GM19397 (cell line): ENCODE results near the gene SLC16A5.
"Not testable (repeated sequence)": the region's sequence is repeated elsewhere in the genome, so short reads cannot be mapped to it uniquely, and the experiment has no call there.

Experiments
- ATAC-seq: cut with Tn5 transposase; IDR thresholded peaks from one replicate; pipeline ENCODE4 v1.9.1; 2021; ENCODE audit warnings: mild to moderate bottlenecking, moderate library complexity; ENCODE audit not compliant: unreplicated experiment

The SLC16A5 gene

GRCh38 chr17:75109046-75109406, 21.3 kb downstream of the SLC16A5 start:
- no peak for ATAC-seq

- ATAC-seq: no peak
Measured at GRCh38 chr17:75109407-75110233, 21.9 kb downstream of the SLC16A5 start, which contains the start of gene ARMC7. Gene ARMC7, plus strand, starts transcription at chr17:75109969. Its CDS starts 320 bp downstream, at chr17:75110289.

- no peak for ATAC-seq
Measured at GRCh38 chr17:75110234-75110937, 22.6 kb downstream of the SLC16A5 start.

GRCh38 chr17:75111777-75112335, 24.1 kb downstream of the SLC16A5 start:
- ATAC-seq: no peak

GRCh38 chr17:75113798-75114551, 26.2 kb downstream of the SLC16A5 start:
- ATAC-seq: no peak

GRCh38 chr17:75114552-75115314, 27.0 kb downstream of the SLC16A5 start:
- no peak for ATAC-seq

- no peak for ATAC-seq
Measured at GRCh38 chr17:75115555-75115954, 27.8 kb downstream of the SLC16A5 start.

GRCh38 chr17:75116737-75117136, 29.0 kb downstream of the SLC16A5 start:
- no peak for ATAC-seq

- no peak for ATAC-seq
Measured at GRCh38 chr17:75118307-75118706, 30.6 kb downstream of the SLC16A5 start.

- ATAC-seq: no peak
Measured at GRCh38 chr17:75124041-75124818, 36.5 kb downstream of the SLC16A5 start.

GRCh38 chr17:75124819-75125162, 37.0 kb downstream of the SLC16A5 start:
- no peak for ATAC-seq

GRCh38 chr17:75125984-75126383, 38.2 kb downstream of the SLC16A5 start:
- no peak for ATAC-seq

- no peak for ATAC-seq
Measured at GRCh38 chr17:75126954-75127353, 39.2 kb downstream of the SLC16A5 start.

- ATAC-seq: not testable (repeated sequence)
Measured at GRCh38 chr17:75127936-75128335, 40.2 kb downstream of the SLC16A5 start.

GRCh38 chr17:75128694-75129505, 41.1 kb downstream of the SLC16A5 start:
- no peak for ATAC-seq

GRCh38 chr17:75129576-75129975, 41.8 kb downstream of the SLC16A5 start:
- ATAC-seq: no peak

GRCh38 chr17:75130059-75130631, 42.4 kb downstream of the SLC16A5 start:
- ATAC-seq: no peak

GRCh38 chr17:75130632-75131277, 43.0 kb downstream of the SLC16A5 start:
- ATAC-seq: peak; percentile 8
